GM19324 (cell line): ENCODE results near the gene TSPAN5.

ENCODE experiments used
- ATAC-seq: cut with Tn5 transposase; IDR thresholded peaks from one replicate; pipeline ENCODE4 v1.9.1; 2021; ENCODE audit warnings: mild to moderate bottlenecking, moderate library complexity; ENCODE audit not compliant: unreplicated experiment, low FRiP score

The TSPAN5 gene

DNA sequence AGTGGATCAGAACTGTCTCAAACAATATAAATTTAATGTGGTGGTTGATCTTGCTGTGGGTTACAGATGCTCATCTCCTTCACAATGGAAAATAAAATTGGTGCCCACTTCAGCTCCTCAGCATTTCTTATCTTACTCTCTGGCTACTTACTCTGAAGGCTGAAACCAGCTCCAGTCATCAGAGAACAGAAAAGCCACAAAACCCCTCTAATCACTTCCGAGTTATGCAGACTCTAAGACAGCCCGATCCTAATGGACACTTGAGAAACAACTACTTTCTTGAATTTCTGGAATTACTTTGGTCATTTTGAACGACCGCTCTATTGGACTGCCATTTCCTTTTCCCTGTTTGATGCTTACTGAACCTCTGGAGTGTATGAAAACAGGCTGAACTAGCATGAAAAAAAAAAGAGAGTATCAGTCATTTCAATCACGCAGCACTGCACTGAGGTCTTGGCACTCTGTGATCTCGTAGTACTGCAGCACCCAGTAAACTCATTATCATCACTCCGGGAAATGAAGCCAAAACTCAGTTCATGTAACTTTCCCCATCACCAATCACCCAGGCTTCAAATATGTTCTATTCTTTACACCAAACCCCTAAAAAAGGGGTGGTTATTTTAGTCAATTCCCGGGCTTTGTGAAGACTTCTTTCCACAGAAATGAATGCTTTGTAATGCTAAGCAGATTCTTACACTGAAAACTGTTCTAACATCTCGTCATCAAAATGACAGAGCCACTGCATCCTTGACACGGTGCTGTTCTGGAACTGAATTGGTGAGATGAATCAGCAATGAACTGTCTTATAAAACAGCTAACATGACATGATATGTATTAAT is 54.5 kb downstream of the TSPAN5 start:
- peak; percentile 46 for ATAC-seq

- ATAC-seq: no peak
Measured at GRCh38 chr4:98602270-98602669, 56.1 kb downstream of the TSPAN5 start.

DNA sequence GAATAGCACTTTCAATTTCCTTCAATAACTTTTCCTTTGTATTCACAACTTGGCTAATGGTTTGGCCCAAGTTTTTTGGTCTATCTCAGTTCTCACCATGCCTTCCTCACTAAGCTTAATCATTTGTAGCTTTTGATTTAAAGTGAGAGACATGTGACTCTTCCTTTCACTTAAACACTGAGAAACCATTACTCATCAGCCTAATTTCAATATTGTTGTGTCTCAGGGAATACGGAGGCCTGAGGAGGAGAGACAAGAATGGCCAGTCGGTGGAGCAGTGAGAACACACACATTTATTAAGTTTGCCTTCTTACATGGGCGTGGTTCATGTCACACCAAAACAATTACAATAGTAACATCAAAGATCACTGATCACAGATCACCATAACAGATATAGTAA is 56.7 kb downstream of the TSPAN5 start:
- ATAC-seq: no peak

DNA sequence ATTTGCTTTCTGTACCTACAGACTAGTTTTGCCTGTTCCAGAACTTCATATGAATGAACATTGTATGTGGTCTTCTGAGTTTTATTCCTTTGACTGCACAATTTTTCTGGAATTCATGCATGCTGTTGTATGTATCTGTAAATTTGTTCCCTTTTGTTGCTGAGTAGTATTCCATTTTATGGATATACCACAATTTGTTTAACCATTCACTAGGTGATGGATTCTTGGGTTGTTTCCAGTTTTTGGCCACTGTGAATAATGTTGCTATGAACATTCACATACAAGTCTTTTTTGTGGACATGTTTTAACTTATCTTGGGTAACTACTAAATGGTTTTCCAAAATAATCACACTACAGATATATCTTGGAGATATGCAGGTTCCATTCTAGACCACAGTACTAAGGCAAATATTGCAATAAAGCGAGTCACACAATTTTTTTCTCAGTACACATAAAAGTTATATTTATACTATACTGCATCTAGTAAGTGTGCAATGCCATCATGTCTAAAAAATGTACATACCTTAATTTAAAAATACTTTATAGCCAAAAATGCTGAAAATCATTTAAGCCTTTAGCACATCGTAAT is 58.7 kb downstream of the TSPAN5 start:
- no peak for ATAC-seq

DNA sequence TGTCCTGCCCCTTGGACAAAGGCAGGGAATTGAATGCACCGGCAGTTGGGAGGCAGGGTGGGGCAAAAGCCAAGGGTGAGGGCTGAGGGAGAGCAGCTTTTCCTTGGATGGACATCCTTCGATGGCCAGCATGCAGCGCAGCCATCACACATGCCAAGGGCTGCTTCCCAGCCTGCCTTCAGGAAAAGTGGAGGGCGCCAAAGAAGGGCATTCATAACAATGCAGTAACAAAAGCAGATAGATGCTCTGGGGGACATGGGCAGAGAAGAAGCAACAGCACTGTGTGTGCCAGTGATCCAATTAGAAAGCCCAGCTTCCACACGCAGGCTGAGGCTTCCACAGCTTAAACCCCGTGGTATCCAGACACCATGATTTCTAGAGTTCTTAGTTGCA is 71.5 kb downstream of the TSPAN5 start:
- ATAC-seq: no peak

DNA sequence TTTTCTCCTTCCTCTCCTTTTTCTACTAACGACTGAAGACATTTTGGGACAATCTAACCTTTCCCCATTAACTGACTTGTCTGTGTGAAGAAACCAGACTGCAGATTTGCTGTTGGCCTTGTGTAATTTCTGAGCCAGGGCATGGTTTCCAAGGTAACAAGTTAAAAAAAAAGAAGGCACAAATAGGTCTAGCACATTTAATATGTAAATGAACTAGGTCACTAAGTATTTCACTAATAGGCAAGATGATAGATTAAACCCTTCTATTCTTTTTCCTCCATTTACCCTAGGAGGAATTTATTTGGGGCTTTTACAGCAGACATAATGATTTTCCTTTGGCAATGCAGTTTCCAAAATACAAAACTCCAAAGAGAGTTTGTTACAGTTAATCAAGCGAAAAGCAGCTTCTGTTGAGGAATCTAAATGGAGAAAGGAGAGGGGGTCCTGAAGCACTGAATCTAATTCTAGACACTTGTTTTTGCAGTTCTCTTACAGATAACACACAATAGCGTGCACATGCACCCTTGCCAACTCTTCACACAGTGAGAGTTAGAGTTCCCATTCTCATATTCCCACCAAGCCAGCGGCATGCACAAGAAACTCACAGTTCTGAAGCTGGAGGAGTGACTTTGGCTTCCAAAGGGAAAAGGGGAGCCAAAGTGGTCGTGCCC is 72.0 kb downstream of the TSPAN5 start:
- ATAC-seq: no peak

DNA sequence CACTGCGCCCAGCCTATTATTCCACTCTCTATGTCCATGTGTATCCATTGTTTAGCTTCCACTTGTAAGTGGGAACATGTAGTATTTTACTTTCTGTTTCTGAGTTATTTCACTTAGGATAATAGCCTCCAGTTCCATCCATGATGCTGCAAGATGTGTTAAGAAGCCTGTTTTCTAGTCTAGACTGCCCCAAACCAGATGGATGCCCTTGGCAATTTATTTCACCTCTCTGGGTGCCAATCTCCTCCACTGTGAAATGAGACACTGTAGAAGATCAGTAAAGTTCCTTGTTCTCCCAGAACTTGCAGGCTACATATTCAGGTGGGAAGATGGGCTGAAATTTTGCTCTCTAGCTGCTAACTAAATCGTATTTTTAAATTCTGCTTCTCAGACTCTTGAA is 72.8 kb downstream of the TSPAN5 start:
- no peak for ATAC-seq

DNA sequence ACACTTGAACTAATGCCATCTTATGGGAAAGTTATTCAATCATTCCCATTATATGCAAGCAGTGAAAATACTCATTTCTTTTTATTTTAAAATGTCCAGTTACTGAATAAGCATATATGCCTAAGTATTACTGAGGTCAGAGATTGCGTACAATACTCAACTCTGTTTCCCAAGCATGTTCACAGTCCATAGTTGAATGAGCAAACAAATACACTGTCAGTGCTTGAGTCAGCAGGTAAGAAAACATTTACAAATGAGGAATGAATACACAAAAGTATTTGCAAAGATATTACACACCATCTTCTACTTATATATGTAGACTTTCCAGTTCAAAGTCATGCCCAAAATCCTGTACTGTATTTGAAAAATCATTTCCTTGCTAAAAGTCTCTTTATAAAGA is 74.1 kb downstream of the TSPAN5 start:
- ATAC-seq: no peak

GRCh38 chr4:98583265-98583664 is 75.1 kb downstream of the TSPAN5 start:
- ATAC-seq: no peak

- ATAC-seq: no peak
Measured at GRCh38 chr4:98581126-98581525, 77.3 kb downstream of the TSPAN5 start.

- ATAC-seq: no peak
Measured at GRCh38 chr4:98577956-98578355, 80.5 kb downstream of the TSPAN5 start.

- ATAC-seq: no peak
Measured at GRCh38 chr4:98574816-98575215, 83.6 kb downstream of the TSPAN5 start.

- ATAC-seq: no peak
Measured at GRCh38 chr4:98573791-98574190, 84.6 kb downstream of the TSPAN5 start.

- ATAC-seq: no peak
Measured at GRCh38 chr4:98572697-98573096, 85.7 kb downstream of the TSPAN5 start.

DNA sequence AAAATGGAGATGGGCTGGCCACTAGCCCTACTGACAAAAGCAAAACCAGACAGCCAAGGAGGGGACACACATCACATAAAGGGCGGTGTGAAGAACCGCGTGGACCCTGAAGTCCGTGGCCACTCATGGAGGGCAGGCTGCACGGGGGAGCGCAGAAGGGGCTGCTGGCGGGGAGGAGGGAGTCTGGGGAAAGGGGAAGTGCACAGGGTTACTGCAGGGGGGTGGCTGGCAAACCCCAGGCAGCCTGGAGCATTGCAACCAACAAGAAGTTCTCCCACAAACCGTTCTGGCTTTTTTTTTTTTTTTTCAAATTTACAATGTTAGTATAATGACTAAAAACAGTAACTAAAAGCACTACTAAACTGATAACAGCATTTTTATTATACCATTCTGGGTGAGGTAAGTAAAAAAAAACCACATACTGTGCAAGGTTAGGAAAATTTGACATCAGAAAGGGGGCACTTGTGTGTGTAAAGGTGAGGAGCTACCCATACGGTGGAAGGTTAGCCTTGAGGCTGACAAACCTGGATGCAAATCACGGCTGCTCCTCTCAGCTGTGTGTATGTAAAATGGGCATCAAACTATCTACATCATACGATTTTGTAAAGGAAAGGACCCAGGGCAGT is 87.1 kb downstream of the TSPAN5 start:
- no peak for ATAC-seq

DNA sequence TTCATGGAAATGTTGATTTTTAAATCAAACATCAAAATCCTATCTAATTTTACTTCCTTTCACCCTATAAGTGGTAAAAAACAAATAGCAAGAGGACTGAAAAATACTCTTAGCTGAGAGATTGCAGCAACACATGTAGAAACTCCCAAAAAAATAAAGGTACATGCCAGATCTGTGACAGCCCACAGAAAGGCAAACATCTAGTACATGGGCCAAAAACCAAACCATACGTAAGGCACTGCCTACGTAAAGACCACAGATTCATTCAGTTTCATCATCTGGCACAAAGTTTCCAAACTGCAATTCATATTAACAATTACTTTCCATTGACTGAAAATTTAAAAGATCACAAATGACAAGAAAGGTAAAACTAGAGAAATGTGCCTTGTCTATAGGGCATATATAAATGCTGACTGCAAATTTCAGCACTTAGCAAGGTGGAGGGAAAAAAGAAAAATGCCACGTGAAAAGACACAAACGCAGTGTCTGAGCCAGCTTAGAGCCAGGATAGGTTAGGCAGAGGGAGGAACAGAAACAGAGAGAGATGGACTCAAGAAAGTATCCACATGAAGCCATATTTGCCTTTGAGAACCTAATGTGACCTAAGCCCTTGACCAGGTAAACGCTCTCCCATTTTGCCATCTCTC is 88.1 kb downstream of the TSPAN5 start:
- ATAC-seq: no peak

GRCh38 chr4:98568941-98569663 is 89.3 kb downstream of the TSPAN5 start:
- no peak for ATAC-seq

DNA sequence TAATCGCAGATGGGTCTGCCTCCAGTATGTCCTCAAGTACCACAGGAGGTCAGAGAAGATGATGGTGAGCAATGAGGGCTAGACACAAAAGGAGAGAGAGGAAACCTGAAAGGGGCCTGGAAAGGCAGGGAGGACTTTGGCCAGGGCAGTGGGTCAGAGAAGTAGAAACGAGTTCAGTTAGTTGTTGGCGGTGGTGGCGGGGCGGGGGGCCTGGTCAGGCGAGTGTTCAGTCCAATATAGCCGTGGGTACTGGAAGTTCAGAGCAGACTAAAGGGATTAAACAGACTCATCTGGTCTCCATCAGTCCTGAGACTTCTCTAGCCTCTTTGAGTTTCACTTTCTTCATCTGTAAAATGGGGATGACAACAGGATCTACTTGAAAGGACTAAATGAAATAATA is 90.8 kb downstream of the TSPAN5 start:
- ATAC-seq: no peak

GRCh38 chr4:98566361-98567008 is 91.9 kb downstream of the TSPAN5 start:
- no peak for ATAC-seq
